ENCODE data around the gene CAPN5.

Gene CAPN5

DNA sequence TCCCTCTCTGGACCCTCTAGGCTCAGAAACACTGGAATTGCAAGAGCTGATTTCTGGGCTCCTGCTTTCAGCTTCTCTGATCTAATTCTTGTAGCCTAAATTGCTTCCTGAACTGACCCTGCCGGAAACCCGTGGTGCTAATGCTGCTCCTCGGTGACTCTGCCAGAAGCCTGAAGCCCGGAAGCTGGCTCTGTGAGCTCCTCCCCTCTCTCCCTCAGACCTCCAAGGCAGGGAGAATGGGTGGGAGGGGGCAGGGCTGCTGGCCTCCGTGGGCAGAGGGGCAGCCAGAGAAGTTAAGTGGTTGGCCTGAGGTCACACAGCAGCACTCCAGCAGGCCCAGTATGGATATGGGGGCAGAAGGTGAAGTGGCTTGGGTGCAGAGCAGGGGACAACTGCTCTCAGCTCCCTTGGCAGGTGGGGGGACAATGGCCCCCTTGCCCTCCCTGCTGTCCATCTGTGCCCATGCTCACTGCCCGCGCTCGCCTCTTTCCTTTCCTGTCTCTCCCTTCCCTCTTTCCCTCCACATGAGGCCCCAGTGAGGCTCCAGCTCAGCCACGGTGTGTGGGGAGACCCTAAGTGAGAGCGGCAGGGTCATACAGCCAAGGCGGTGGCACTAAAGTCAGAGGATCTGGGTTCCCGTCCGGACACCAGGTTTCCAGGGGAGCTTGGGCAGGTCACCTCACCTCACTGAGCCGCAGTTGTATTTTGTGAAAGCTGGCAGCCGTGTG, 16.2 kb downstream of the CAPN5 start:
- in situ Hi-C loops (cut with HindIII; ENCODE audit: low sequenced_read_pairs) = no loop called here

DNA sequence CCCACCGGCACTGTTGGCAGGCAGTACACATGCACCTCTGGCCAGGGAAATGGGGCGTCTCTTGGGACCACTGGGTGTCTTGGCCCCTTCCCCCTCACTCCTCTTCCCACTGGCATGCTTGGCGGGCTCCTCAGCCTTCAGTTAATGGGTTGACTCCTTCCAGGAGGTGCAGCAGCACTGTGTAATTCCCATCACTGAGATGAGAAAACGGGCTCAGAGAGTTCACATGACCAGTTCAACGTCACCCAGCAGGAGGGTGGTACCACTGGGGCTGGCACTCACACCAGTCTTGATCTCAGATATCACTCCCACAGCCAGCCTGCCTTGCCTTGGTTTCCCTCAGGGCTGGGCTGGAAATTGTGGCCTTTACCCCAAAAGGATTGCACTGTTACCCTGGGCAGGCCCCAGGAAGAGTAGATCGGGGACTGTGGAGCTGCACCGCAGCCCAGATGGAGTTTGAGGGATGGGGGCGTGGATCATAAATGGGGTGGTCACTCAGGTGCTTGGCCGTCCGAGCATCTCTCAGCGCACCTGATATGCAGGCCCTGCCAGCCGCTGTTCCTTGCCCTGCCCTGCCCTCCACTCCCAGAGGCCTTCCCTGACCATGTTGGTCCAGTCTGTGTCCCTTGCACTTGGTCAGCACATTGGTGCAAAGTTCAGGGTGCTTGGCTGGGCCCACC, 16.9 kb downstream of the CAPN5 start:
- in situ Hi-C loops (cut with HindIII; ENCODE audit: low sequenced_read_pairs) = no loop called here

- in situ Hi-C loops (cut with HindIII; ENCODE audit: low sequenced_read_pairs) = no loop called here
Observed at GRCh38 chr11:77084581-77085191, 17.9 kb downstream of the CAPN5 start.

GRCh38 chr11:77085652-77086051, 18.9 kb downstream of the CAPN5 start:
- in situ Hi-C loops (cut with HindIII; ENCODE audit: low sequenced_read_pairs) = no loop called here

- in situ Hi-C loops (cut with HindIII; ENCODE audit: low sequenced_read_pairs) = no loop called here
Observed at GRCh38 chr11:77086521-77087472, 20.0 kb downstream of the CAPN5 start.

- in situ Hi-C loops (cut with HindIII; ENCODE audit: low sequenced_read_pairs) = no loop called here
Observed at GRCh38 chr11:77087723-77088225, 21.0 kb downstream of the CAPN5 start.

DNA sequence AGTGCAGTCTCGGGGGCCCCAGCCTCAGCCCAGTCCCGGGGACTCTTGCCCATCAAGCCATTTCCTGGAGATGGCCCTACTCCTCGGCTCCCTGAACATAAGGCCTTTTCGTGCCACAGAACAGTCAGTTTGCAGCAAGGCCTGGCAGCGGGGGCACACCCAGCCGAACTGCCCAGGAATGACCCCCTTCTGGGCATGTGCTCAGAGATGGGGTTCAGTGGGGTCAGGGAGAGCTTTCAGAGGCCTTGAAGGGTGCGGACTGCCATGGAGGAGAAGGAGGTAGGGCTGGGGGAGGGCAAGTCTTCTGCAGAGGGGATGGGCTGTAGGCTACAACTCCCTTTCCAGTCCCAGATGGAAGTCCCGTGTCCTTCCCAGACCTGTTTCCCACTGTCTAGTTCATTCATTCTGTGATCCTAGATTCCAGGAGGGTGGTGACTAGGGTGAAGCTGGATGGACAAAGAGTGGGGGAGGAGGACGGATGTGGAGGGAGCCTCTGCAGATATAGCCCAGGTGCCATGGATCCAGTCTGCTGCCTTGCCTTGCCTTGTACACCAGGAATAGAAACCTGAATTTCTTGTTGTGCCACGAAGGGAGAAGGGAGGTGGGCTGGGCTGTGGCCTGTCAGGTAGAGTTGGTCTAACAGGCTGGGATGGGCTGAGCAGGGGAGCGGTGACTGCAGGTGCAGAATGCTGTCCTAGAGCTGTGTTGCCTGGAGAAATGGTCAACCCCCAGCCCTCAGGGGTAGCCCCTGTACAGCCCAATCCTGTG, 21.6 kb downstream of the CAPN5 start:
- in situ Hi-C loops (cut with HindIII; ENCODE audit: low sequenced_read_pairs) = no loop called here

DNA sequence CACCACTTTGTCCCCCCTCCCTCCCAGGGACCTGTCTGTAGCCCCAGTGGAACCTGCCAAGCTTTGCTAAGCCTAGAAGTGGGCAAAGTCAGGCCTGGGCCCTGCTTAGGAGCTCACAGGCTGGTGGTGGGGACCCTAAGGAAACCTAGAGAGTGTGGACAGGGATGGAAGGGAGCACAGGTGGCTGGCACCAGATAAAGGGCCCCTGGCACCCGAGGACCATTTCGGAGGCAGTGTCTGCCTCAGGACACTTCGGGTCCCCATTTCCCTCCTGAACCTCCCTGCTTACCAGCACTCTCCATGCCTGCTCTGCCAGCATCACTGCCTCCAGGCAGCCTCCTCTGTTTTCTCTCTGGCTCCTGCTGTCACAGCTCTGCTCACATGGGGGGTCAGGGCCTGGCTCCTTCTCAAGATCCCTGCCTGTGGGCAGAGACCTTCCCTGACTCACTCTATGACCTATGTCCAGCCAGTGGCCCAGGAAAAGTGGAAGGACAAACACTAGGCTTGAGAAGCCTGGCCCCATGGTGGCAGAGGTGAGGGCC, 22.3 kb downstream of the CAPN5 start:
- in situ Hi-C loops (cut with HindIII; ENCODE audit: low sequenced_read_pairs) = no loop called here

- in situ Hi-C loops (cut with HindIII; ENCODE audit: low sequenced_read_pairs) = no loop called here
Observed at GRCh38 chr11:77090046-77090372, 23.2 kb downstream of the CAPN5 start.

GRCh38 chr11:77090373-77091111, 23.8 kb downstream of the CAPN5 start:
- in situ Hi-C loops (cut with HindIII; ENCODE audit: low sequenced_read_pairs) = no loop called here

GRCh38 chr11:77091146-77091940, 24.6 kb downstream of the CAPN5 start:
- in situ Hi-C loops (cut with HindIII; ENCODE audit: low sequenced_read_pairs) = no loop called here

GRCh38 chr11:77092382-77092781, 25.6 kb downstream of the CAPN5 start:
- in situ Hi-C loops (cut with HindIII; ENCODE audit: low sequenced_read_pairs) = no loop called here

DNA sequence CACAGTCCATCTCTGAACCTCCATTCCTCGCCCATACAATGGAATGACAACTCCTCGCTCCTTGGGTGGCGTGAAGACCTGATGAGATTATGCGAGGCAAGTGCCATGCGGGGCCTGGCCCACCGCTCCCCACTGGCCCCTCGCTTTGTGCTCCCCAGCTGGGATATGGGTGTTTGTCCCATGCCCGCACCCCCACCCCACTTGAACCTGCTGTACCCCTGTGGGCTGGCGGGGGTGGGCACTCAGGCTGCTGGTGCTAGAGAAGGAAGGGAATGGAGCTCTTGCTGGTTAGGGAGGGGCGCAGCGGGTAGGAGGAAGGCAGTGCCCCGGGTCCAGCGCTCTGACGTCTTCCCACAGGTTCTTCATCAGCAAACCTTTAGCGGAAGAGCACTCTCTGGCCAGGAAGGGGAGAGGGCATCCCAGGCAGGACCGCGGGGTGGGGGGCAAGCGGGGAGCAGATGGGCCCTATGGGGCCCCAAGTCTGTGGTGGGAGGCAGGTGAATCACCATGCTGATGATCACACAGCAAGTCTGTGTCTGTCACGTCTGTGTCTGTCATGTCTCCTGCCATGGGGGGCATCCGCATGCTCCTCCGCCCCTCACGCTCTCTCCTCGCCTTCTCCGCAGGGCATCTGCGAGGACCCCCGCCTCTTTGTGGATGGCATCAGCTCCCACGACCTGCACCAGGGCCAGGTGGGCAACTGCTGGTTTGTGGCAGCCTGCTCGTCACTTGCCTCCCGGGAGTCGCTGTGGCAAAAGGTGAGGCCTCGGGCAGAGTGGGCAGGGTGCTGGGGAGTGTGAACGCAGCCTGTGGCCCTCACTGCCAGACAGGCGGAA, 26.5 kb downstream of the CAPN5 start:
- in situ Hi-C loops (cut with HindIII; ENCODE audit: low sequenced_read_pairs) = no loop called here

DNA sequence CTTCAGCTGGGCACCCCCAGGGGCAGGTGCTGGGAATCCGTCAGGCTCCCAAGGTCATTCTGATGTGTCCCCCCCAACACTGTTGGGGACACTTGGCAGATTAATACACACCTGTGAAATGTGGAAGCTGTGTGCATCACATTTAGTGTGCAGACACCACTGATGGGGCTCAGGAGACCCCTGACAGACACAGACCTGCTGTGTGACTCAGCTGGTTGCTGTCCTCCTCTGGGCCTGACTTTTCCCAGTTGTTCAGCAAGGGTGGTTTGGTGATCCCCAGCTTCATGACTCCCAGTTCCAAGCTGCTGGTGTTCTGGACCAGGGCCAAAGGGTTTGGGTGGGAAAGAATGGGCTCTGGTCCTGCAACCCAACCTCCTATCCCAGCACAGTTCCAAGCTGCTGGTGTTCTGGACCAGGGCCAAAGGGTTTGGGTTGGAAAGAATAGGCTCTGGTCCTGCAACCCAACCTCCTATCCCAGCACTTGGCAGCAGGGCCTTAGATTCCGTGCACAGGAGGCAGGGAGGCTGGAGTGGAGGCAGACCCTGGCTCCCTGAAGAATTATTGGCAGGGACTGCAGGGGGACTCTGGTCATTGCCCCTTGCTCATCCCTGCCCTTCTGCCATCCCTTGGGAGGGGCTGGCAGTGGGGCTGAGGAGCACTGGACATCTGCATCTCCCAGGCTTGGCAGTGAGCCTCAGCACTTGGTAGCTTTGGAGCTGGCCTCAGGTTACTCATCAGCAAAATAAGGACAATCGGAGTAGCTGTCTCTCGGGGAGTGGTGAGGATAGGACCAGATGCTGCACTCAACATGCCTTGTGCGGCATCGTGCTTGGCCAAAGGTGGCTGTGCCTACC, 27.4 kb downstream of the CAPN5 start:
- in situ Hi-C loops (cut with HindIII; ENCODE audit: low sequenced_read_pairs) = no loop called here

GRCh38 chr11:77094841-77095365, 28.1 kb downstream of the CAPN5 start:
- in situ Hi-C loops (cut with HindIII; ENCODE audit: low sequenced_read_pairs) = no loop called here

All from DLD1 (cell line).